ENCODE measurements around the gene ERBIN.
"Not testable (repeated sequence)": the region's sequence is repeated elsewhere in the genome, so short reads cannot be mapped to it uniquely, and the experiment has no call there.

Gene ERBIN

GRCh38 chr5:65967288-65968066 lies 41.1 kb downstream of the ERBIN start:
- no peak for DNase-seq

- DNase-seq: no peak
Observed at GRCh38 chr5:65969539-65970393, 43.4 kb downstream of the ERBIN start.

DNA sequence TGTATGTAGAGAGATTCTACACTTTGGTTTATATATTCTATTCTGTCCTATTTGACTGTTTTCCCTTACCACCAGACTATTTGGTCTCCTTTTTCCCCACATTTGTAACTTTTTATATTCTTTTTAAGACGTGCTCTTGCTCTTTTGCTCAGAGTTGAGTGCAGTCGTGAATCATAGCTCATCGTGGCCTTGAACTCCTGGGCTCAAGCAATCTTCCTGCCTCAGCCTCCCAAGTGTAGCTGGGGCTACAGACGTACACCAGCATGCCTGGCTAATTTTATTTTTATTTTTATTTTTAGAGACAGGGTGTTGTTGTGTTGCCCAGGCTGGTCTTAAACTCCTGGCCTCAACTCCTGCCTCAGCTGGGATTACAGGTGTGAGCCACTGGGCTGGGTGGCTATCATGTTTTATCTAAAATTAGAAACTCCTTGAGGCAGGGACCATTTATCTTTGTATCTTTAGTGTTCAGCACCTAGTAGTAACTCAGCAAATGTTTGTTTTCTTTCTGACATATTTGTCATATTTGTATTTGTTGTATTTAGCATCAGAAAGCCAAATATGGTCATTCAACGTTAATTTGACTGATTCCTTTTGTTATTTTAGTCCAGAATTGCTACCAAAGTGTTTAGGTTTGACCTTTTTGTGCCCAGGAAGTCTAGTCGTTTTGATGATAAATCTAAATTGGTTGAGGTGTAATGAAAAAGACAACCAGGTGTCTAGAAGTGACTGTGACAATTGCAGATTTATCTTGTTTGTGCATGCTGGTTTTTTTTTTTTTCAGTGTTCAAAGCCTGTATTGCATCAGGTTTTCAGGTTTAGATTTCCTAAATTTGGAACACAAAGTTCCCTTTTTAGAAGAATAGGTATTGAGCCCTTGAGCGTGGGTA lies 44.3 kb downstream of the ERBIN start:
- DNase-seq: no peak

DNA sequence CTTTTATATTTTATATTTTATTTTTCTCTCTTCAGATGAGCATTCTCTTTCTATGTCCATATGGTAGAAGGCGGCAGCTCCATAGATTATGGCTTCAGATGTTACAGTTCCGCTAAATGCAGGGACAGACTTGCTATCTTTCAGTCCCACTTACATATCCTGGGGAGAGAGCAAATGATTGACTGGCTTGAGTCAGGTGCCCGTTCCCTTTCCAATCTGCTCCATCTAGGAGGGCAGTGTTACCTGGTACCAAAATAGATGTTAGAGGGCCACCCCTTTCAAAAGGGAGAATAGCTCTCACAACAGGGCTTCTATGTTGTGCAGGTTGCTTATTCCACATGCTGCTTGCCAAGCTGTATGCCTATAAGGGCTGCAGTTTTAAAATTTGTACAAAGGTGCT lies 45.3 kb downstream of the ERBIN start:
- no peak for DNase-seq

DNA sequence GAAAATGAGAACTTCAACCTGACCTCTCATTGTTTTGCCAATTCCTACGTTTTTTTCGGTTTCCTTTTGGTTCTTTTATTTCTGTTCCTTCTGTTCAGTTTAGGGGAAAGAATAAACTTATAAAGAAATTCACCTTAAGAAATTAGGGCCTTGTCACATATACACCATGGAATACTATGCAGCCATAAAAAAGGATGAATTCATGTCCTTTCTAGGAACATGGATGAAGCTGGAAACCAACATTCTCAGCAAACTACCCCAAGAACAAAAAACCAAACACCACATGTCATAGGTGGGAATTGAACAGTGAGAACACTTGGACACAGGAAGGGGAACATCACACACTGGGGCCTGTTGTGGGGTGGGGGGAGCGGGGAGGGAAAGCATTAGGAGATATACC lies 46.5 kb downstream of the ERBIN start:
- DNase-seq: not testable (repeated sequence)

GRCh38 chr5:65978251-65978650 lies 51.9 kb downstream of the ERBIN start:
- DNase-seq: no peak

- peak; percentile 23 for DNase-seq
Observed at GRCh38 chr5:65981548-65981947, 55.2 kb downstream of the ERBIN start.

GRCh38 chr5:65981969-65982619 lies 55.7 kb downstream of the ERBIN start:
- peak; percentile 51 for DNase-seq

- peak; percentile 50 for DNase-seq
Observed at GRCh38 chr5:65982635-65983034, 56.3 kb downstream of the ERBIN start.

GRCh38 chr5:65984098-65984885 lies 57.9 kb downstream of the ERBIN start:
- no peak for DNase-seq

DNA sequence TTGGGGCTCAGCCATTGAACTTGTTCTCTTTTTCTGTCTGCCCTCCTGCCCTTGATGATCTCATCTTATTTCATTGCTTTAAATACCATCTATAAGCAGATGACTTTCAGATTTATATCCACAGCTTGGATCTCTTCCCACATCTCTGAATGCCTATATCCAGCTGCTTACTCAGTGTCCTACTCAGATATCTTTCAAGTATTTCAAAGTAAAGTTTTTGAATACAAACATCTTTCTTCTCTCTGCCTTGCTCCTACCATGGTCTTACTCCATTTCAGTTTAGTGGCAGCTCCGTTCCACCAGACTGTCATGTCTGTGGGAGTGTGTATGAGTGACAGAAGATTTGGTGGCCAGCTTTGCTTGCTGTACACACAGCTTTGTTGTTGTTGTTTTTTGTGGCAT lies 59.7 kb downstream of the ERBIN start:
- DNase-seq: no peak

DNA sequence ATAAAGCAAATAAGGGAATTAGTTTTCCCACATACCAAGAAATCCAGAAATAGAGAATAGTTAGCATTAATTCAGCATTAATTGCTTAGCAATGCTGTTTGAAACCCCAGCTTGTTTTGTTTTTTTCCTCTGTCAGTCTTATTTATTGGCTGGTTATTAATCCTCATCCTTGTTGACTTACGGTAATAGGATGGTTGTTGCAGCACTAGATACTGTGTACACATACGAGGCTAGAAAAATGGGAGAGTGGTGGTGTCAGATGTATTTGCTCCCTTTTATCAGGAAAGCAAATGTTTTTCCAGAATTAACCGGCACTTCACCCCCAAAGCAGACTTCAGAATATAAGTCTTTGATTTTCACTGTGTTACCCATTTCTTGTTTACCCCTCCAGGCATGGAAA lies 60.4 kb downstream of the ERBIN start:
- peak; percentile 40 for DNase-seq

DNA sequence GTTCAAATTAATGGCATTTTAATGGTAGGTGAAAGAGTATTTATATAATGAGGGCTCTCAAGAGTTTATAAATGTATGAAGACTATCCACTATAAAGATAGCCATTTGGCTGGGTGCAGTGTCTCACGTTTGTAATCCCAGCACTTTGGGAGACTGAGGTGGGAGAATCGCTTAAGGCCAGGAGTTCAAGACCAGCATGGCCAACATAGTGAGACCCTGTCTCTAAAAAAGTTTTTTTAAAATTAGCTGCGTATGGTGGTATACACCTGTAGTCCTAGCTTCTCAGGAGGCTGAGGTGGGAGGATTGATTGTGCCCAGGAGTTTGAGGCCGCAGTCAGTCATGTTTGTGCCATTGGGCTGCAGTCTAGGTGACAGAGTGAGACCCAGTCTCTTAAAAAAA lies 61.6 kb downstream of the ERBIN start:
- no peak for DNase-seq

GRCh38 chr5:65989158-65989557 lies 62.8 kb downstream of the ERBIN start:
- no peak for DNase-seq

- DNase-seq: no peak
Observed at GRCh38 chr5:65992630-65993029, 66.3 kb downstream of the ERBIN start.

DNA sequence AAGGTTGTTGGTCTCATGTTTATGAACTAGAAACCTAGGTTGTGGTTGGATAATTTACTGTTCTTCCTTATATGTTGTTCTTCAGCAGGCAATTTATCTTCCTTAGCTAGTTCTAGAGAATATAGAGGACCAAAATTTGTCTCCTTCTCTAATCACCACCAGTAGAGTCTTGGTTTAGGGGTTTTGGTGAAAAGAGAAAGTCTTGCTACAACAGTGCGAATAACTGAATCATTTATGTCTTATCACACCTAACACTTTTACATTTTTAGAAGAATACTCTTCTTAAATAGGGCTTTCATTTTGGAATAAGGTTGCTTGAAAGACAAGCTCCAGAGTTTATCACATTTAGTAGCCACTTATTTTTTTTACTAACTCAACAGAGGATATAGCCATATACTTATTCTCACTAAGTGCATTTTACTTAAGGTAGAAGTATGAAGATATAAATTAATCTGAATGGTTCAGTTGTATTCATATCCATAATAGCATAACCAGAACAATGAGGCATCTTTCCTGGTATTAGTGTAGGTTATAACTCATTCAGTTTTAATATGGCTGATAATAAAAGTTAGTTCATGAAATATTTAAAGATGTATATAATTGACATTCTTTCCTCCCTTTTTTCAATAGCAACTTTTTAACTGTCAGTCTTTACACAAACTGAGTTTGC lies 67.9 kb downstream of the ERBIN start:
- DNase-seq: no peak

- no peak for DNase-seq
Observed at GRCh38 chr5:65999061-65999723, 72.8 kb downstream of the ERBIN start.

DNA sequence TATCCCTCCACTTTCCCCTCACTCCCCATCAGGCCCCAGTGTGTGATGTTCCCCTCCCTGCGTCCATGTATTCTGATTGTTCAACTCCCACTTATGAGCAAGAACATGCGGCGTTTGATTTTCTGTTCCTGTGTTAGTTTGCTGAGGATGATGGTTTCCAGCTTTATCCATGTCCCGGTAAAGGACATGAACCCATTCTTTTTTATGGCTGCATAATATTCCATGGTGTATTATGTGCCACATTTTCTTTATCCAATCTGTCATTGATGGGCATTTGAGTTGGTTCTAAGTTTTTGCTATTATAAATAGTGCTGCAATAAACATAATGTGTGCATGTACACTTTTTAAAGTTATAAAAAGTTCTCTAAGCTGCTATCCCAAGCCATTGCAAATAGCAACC lies 75.6 kb downstream of the ERBIN start:
- no peak for DNase-seq

- no peak for DNase-seq
Observed at GRCh38 chr5:66002415-66002814, 76.0 kb downstream of the ERBIN start.

DNA sequence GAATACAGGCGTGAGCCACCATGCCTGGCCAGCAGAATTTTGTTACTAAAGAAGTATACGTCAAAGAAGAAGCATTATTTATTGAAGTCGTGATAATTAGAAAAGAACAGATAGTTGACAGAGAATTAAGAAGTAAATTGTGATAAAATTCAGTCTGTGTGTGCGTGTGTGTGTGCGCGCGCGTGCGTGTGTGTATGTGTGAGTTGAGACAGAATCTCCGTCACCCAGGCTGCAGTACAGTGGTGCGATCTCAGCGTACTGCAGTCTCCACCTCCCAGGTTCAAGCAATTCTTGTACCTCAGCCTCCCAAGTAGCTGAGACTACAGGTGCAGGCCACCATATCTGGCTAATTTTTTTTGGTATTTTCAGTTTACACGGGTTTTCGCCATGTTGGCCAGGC lies 77.8 kb downstream of the ERBIN start:
- DNase-seq: no peak

- no peak for DNase-seq
Observed at GRCh38 chr5:66009277-66009676, 82.9 kb downstream of the ERBIN start.
